Measurements from ENCODE around the gene LONP2.
"Not testable (repeated sequence)": the region's sequence is repeated elsewhere in the genome, so short reads cannot be mapped to it uniquely, and the experiment has no call there.

LONP2 gene

DNA sequence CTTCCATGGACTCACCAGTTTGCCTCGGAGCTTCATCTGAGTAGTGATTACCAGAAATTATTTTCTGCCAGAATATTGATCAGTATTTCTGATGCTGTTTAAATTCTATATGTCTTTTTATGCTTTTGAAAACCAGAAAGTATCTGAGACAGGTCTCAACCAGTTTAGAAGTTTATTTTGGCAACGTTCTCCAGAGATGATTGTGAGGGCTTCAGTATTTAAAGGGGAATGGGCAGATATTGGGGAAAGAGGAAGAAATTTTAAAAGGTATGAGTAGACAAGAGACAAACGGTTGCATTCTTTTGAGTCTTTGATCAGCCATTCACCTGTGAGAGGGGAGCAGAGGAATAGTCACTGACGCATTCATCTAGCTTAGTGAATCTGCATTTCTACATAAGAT is 47.7 kb downstream of the LONP2 start:
- DNase-seq = no peak

DNA sequence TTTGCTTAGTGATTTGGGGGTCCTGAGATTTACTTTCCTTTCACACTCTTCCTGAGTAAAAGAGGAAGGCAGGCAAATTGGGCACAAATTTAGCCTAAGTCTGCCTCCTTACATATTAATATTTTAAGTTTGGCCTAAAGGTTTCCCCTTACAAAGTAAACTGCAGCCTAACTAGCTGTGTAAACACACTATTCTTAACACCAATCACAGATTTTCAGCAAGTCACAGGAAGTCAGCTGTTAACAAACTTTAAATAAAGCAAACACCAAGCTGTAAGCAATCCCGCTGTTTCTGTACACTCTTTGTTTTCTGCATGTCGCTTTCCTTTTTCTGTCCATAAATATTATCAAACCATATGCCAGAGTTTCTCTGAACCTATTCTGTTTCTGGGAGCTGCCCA is 48.4 kb downstream of the LONP2 start:
- DNase-seq = peak; percentile 34

DNA sequence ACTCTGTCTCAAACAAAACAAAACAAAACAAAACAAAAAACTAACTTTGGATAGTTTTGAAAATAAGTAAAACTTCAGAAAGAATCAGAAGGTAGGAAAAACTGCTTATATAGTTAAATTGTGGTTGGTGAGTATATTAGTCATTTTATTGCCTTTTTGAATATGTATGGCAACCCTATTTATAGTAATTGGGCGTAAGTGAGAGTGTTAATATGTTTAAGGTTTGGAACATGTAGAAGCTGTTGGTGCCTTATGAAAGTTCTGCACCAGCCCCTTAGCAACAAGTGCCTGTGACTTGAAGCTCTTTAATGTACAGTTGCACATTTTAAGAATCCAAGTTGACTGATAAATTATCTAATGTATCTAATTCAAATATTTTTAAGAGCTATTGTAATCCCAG is 50.6 kb downstream of the LONP2 start:
- DNase-seq = no peak

DNA sequence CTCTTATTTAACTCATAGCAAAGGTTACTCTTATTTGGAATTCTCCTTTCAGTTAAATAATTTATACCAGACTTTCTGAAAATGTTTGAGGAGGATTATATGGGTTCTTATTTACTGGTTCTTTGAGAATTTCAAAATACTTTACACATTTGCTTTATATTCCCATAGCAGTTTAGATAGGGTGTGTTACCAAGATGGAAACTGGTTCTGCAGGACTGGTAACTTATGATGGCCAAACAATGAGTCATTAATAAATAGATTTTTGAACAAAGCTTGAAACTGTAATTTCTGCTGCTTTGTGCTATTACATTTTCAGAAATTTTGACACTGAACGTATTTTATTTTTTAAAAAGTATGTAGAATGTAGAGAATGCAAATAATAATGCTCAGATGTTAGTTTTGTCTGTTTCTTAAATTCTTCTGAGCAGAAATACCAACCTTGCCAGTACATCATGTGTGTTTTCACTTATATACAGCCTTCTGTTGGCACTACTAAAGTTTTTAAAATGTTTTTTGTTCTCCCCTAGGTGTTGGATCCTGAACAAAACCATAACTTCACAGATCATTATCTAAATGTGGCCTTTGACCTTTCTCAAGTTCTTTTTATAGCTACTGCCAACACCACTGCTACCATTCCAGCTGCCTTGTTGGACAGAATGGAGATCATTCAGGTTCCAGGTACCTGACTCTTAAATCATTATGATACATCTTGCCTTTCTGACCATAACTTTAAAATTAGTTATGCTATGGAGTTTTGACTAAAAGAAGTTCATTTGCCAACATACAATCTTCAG is 51.6 kb downstream of the LONP2 start:
- no peak for DNase-seq

DNA sequence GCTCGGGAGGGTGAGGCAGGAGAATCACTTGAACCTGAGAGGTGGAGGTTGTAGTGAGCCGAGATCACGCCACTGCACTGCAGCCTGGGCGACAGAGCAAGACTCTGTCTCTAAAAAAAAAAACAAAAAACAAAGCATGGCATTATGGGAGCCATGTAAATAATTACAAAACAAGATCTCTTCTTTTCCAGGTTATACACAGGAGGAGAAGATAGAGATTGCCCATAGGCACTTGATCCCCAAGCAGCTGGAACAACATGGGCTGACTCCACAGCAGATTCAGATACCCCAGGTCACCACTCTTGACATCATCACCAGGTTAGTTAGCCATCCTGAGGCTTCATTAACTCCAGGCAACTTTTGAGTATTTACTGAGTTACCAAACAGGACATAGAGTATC is 55.4 kb downstream of the LONP2 start:
- no peak for DNase-seq

DNA sequence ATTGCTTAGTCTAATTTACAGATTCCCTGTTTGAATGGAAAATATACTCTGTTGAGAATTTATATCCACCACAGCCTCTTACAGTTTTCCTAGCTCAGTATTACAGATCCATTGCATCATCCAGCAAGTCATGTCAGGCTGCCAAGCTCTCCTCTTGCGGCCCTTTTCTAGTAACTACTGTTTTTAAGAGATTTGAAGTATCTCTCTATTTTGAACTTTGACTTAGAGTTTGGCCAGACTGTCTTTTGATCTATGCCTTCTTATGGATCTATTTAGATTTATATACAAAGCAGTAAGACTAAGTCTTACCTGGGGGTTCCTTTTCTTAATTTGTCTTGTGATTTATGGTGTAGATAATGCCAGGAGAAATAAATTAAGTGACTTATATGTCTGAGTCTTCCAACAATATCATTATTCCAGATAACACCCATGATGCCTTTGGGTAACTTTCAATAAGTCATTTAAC is 56.3 kb downstream of the LONP2 start:
- no peak for DNase-seq

DNA sequence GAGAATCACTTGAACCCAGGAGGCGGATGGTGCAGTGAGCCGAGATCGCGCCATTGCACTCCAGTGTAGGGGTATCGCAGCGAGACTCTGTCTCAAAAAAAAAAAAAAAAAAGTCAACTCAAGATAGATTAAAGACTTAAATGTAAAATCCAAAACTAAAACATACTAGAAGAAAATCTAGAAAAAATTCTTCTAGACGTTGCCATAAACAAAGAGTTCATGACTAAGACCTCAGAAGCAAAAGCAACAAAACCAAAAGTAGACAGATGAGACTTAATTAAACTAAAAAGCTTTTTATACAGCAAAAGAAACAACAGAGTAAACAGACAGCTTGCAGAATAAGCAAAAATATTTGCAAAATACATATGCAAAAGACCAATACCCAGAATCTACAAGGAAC is 64.4 kb downstream of the LONP2 start:
- no peak for DNase-seq

DNA sequence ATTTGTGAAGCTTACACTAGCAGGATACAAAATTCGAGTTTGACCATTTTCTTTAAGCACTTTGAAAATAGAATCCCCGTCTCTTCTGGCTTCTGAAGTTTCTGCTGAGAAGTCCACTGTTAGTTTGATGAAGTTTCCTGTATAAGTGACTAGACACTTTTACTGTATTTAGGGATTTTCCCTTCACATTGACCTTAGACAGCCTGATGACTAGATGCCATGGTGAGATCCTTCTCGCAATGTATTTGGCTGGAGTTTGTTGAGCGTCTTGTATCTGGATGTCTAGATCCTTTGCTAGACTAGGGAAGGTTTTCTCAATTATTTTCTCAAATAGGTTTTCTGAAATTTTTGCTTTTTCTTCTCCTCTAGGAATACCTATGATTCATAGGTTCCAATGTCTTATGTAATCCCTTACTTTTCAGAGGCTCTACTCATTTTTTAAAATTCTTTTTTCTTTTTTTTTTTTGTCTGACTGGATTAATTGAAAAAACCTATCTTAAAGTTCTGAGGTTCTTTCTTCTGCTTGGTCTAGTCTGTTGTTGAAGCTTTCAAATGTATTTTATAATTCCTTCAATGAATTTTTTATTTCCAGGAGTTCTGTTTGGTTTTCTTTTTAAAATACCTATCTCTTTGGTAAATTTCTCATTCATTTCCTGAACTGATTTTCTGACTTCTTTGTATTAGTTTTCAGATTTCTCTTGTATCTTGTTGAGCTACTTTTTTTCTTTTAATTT is 67.0 kb downstream of the LONP2 start:
- DNase-seq = no peak

DNA sequence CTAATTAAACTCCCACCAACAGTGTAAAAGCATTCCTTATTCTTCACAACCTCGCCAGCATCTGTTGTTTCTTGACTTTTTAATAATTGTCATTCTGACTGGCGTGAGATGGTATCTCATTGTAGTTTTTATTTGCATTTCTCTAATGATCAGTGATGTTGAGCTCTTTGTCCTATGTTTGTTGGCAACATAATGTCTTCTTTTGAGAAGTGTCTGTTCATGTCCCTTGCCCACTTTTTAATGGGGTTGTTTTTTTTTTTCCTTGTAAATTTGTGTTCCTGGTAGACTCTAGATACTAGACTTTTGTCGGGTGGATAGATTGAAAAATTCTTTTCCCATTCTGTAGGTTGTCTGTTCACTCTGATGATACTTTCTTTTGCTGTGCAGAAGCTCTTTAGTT is 69.8 kb downstream of the LONP2 start:
- not testable (repeated sequence) for DNase-seq

DNA sequence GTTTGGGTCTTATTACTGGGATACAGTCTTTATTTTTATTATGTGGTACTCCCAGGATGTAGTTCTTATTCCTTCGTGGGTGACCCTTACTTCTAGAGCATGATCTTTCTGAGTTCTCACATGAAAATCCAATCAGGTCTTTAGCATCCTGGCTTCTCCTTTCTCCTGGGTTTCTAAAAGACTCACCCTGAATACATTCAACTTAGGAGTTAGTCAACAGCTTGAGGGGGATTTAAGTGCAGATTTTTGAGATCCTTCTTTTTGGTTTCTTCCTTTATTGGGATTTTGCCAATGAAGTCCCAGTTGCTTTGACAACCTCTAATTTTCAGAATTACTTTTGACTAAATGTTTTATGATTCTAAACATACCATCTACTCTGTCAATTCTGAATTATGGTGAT is 72.9 kb downstream of the LONP2 start:
- no peak for DNase-seq

DNA sequence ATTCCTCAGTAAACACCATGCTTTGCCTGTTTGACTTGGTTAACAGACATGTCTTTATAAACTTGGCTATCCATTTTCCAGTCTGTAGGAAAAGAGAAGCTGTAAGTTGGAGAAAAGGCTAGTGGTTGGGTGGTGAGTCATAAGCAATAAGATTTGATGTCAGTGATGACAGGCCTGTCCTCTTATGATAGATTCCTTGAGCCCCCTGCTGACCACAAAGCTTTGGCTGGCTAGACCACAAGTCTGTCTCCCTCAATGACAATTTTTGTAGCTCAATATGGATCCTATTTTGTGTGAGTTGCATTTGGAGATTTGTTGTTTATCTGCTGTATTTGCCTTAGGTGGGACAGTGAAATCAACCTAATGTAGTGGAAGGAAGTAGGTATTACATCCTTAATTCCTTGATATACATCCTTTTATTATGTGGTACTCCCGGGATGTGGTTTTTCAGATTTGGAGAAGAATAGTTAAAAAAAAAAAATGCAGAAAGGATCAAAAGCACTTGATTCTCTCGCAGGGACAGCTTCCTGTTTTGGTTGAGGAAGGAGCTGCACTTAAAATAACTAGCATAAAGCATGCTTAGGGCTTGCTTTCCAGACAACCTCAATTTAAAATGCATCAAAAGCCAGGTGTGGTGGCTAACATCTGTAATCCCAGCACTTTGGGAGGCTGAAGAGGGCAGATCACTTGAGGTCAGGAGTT is 73.7 kb downstream of the LONP2 start:
- DNase-seq = no peak

DNA sequence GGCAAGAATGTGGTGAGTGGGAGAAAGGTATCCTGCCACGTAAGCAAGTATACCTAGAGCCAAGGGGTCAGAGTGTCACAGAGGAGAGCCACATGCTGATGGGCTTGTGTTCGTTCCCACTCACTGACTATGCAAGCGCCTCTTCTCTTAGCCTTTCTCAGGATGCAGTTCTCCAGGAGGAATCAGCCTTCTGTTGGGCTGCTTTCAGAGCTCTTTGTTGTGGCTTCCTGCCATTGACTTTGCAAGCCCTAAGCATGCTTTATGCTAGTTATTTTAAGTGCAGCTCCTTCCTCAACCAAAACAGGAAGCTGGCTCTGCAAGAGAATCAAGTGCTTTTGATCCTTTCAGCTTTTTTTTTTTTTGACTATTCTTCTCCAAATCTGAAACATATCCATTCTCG is 74.5 kb downstream of the LONP2 start:
- DNase-seq = no peak

DNA sequence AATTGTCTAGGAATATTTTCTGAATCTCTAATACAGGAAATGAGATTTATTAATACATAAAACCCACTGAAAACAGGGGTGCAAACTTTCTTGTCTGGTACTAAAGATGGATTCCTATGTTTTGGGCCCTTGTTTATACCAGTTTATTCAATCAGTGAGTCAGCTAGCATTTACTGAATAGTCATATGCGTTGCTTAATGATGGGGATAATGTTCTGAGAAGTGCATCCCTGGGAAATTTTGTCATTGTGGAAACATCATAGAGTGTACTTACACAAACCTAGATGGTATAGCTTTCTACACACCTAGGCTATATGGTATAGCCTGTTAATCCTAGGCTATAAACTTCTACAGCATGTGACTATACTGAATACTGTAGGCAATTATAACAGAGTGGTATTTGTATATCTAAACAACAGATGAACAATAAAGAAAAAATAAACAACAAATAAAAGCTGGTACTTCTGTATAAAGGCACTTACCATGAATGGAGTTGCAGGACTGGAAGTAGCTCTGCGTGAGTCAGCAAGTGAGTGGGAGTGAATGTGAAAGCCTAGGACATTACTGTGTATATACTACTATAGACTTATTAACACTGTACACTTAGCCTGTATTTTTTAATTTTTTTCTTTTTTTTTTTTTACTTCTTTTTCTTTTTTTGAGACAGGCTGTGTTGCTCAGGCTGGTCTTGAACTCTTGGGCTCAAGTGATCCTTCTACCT is 77.4 kb downstream of the LONP2 start:
- DNase-seq = no peak

DNA sequence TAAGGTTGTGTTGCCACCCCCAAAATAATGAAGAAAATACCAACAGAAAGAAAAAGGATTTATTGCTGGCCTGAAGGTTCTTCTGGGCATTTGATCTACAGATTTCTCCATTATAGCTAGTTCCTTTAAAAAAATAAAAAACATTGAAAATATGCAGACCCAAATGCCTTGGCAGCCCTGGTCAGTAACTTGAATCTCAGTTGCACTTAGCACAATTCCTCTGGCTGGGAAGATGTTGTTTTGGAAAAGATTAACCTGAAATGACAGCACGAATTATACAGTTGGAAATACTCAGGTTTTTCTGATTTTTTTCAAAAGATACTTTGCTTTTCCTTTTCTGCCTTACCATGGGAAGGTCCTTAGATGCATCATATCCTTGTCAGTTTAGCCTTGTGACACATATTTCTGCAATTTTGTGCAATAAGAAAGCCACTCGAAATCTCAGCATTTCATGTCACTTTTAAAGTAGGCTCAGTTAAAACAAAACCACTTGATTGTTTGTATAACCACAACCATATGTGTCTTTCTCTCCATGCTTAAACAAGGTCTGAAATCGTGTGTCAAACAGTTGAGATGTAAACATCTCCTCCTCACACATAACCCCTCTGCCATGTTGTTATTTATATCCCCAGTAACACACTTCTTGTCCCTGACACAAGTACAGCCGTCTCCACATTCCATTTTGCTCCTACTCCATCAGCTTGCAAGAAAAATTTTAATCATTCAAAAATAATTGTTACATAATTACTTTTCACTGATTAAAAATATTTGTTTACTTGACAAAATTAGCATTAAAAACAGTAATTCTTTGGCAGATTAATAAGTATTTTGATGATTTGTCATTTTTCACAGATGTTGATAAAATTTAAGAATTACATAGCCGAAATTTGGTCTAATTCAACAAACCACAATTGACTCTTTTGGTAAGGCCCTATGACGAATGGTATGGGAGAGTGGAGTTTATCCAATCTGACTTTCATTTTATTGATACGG is 80.0 kb downstream of the LONP2 start:
- no peak for DNase-seq

DNA sequence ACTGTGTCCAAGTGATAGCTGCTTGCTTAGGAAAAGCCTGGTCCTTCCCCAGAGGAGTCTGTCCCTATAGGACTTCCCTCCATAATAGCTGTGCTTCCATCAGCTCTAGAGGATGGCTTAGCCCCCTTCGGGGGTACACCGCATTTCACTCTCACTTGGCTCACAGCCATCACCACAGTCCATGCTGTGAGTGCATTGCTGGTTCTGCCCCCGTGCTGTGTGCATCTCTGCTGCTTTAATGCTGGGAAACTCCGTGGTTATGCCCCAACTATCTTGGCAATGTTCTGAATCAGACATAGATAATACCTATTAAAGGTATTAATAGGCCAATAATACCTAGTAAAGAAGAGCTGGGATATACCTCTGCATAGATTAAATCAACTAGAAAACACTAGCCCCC is 82.8 kb downstream of the LONP2 start:
- DNase-seq = no peak

DNA sequence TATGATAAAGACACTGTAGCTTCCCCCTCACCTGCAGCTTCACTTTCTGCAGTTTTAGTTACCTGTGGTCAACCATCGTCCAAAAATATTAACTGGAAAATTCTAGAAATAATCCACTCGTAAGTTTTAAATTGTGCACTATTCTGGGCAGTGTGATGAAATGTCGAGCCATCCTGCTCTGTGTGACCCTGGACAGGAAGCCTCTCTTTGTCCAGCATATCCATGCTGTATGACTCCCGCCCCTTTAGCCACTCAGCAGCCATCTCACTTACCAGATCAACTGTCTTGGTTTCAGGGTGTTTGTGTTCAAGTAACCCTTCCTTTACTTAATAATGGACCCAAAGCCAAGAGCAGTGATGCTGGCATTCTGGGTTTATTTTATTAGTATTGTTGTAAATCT is 85.0 kb downstream of the LONP2 start:
- no peak for DNase-seq

DNA sequence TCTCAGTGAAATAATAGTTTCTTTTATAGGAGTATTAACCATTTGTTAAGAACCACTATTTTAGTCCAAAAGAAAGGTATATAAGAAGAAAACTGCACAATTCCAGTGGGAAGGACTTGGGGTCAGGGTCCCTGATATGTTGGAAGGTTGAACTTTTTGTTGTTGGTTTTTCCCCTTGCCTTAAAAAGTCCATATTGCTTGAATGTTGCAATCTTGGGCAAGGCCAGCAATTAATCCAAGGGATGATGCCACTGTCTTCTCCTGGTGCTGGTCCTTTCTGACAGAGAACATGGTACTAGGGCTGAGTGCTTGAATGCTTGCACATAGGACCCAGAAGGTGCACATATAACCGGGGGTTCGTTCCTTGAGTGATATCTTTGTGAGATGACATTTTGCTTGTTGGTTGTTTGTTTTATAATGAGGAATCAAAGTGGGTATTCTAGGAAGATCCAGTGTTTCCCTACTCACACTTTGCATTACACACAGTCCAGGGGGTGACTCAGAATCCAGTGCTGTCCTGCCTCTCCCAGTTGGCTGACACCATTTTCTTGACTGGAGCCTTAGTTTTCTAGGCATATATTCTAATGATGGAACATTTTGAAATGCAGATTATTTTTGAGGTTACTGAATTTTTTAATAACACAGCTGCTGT is 86.2 kb downstream of the LONP2 start:
- DNase-seq = no peak

DNA sequence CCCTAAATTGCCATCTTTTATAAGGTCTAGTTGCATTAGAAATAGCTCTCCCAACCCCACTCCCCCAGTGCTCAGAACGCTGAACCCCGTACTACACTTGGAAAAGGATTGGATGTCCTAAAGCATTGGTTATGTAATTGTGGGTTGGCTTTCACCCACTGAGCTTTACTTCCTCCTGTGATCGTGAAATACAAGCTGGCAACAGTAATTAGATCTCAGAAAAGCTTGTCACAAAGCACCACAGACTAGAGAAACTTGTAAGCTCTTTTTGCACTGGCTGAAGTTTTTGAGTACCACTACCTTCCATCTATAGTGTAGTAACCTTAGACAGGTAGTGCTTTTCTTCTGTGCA is 86.7 kb downstream of the LONP2 start:
- DNase-seq = no peak

DNA sequence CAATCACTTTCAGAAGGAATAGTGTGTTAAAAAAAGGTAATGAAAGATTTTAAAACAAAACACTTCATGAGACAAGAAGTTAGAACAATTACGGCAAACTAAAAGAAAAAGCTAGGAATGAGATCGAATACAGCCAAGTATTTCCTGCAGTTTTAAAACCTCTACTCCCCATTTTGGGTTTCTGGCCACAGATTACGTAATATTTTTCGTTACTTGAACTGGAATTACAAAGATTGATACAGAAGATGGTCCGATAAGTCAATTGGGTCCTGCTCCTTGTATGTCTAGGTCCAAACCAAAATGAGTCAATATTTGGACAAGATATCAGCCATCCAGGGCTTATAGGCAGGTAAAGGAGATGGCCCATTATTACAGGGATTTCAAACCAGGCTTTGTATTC is 88.9 kb downstream of the LONP2 start:
- no peak for DNase-seq

DNA sequence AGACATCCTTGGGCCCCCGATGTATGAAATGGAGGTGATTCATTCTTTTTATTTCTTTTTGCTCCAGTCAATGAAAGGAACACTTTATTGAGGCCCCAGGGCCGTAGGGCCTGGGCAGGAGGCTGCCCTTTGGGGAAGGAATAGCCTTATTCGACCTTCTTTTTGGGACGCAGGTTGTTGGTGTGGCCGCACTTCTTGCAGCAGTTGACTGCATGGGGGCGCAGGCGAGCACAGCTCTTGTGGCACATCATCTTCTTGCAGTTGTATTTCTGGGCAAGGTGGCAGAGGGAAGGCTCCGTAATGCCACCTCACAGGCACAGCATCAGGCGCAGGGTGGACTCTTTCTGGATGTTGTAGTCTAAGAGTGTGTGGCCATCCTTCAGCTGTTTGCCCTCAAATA is 90.2 kb downstream of the LONP2 start:
- DNase-seq = no peak

DNA sequence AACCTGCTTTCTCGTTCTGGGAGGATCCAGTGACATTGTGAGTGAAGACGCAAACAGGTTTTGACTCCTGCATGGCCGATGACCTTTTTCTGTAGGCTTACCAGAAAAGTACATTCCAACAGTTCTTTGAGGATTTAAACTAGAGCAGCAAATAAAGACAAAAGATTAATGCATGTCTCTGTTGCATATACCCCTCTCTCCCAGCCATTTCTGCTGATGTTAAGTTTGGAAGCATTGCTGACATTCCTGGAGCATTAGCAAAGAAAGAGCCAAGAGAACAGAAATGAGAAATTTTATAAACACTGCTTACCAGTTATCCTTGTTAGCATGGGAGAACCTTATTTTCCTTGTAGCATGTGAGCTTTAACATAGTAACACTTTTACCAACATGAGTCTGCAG is 91.9 kb downstream of the LONP2 start:
- DNase-seq = no peak

DNA sequence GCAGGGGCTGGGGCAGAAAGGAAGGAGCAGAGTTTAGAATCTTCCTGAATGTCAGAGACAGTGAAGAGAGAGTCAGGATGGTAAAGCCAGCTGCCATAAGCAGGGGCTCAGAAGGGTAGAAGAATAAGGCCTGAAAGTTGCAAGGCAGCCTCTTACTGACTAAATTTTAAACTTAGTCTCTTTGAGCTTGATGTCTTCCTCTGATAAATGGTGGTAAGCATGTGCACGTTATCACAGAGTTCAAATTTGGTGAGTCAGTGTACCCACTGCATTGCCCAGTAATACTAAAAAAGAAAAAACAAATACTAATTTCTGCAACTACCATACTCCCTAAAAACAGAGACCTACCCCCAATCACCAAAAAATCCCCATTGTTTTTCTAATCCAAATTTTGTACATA is 96.0 kb downstream of the LONP2 start:
- no peak for DNase-seq

Data from NCI-H510A treated with DMSO at 0.1 percent for 48 hours (cell line).